H1 (cell line): ENCODE data around the gene FMNL2. TPM values are rescaled to one million over a fixed set of nuclear protein-coding genes. Genes with fewer than 3 reads are reported as not detected.

Experiments used
- CTCF ChIA-PET: fragments of 300-600 bp; sonication (Branson Sonifier 250); formaldehyde crosslinking; loops from one replicate; lab custom pipeline; 2021; ENCODE audit not compliant: partially characterized antibody; lab: Charles Lee
- POLR2A ChIA-PET: fragments of 300-600 bp; sonication (Branson Sonifier 250); formaldehyde crosslinking; loops from one replicate; lab custom pipeline; 2021; ENCODE audit warnings: inconsistent platforms; ENCODE audit not compliant: partially characterized antibody; lab: Charles Lee
- DNase-seq, 2 experiments: peaks; one replicate each; pipeline versions ENCODE4 v3.0.0 to v3.0.0-alpha.2; 2010 to 2022; ENCODE audit warnings: low spot score in 2 of 2, low read depth in 1 of 2, mixed read lengths in 1 of 2
- FAIRE-seq: peaks from 2 replicates; lab custom pipeline; 2011; peaks lifted over from hg19 to GRCh38; lab: Jason Lieb, UNC
- H2AFZ ChIP-seq: 2 replicates; pipeline ENCODE4 v1.8.1; 2012; ENCODE audit warnings: low read length, inconsistent platforms
- H2AK5ac ChIP-seq: 2 replicates; pipeline ENCODE4 v1.6.1; 2013; ENCODE audit warnings: low read depth, low read length
- H2BK120ac ChIP-seq: replicated peaks from 2 replicates; pipeline ENCODE3; 2013; ENCODE audit warnings: low read depth, low read length, inconsistent platforms
- H2BK12ac ChIP-seq: 2 replicates; pipeline ENCODE4 v1.6.1; 2013; ENCODE audit warnings: low read depth, low read length
- H2BK15ac ChIP-seq: 2 replicates; pipeline ENCODE4 v1.6.1; 2013; ENCODE audit warnings: low read length
- H2BK20ac ChIP-seq: 2 replicates; pipeline ENCODE4 v1.6.1; 2013; ENCODE audit warnings: low read length
- H2BK5ac ChIP-seq: 2 replicates; pipeline ENCODE4 v1.6.1; 2013; ENCODE audit warnings: low read depth, low read length
- H3K14ac ChIP-seq: 2 replicates; pipeline ENCODE4 v1.6.1; 2013; ENCODE audit warnings: inconsistent platforms; ENCODE audit not compliant: insufficient read length
- H3K18ac ChIP-seq: 2 replicates; pipeline ENCODE4 v1.6.1; 2013; ENCODE audit warnings: low read length; ENCODE audit errors: extremely low read depth
- H3K23ac ChIP-seq: 2 replicates; pipeline ENCODE4 v1.6.1; 2013; ENCODE audit warnings: inconsistent platforms; ENCODE audit not compliant: insufficient read length
- H3K23me2 ChIP-seq: 2 replicates; pipeline ENCODE4 v1.6.1; 2013; ENCODE audit warnings: low read depth, low read length
- H3K27ac ChIP-seq: 2 replicates; pipeline ENCODE4 v1.6.1; 2011; ENCODE audit warnings: low read depth, low read length, inconsistent platforms
- H3K27me3 ChIP-seq, 4 experiments: replicated peaks in 1 of 4; 1 replicate in 1 of 4; 2 replicates in 3 of 4; pipeline versions ENCODE4 v1.6.1 to v1.8.1; 2011 to 2013; ENCODE audit warnings: low read length in 3 of 4, mild to moderate bottlenecking in 3 of 4, inconsistent platforms in 2 of 4, mixed read lengths in 2 of 4, moderate library complexity in 1 of 4; ENCODE audit not compliant: control insufficient read depth in 3 of 4, insufficient read depth in 3 of 4; ENCODE audit errors: extremely low read depth in 1 of 4
- H3K36me3 ChIP-seq, 4 experiments: 2 replicates each; pipeline versions ENCODE4 v1.6.1 to v1.8.1; 2011 to 2013; ENCODE audit warnings: mild to moderate bottlenecking in 4 of 4, low read length in 3 of 4, moderate library complexity in 2 of 4, control low read depth in 1 of 4, inconsistent platforms in 1 of 4; ENCODE audit not compliant: insufficient read depth in 4 of 4, control insufficient read depth in 2 of 4
- H3K4ac ChIP-seq: replicated peaks from 2 replicates; pipeline ENCODE3; 2013; ENCODE audit warnings: low read length, low read depth, mixed read lengths, inconsistent platforms; ENCODE audit not compliant: insufficient read length
- H3K4me1 ChIP-seq, 4 experiments: replicated peaks in 1 of 4; 1 replicate in 1 of 4; 2 replicates in 3 of 4; pipeline versions ENCODE4 v1.6.1 to v1.8.1; 2011 to 2013; ENCODE audit warnings: low read length in 3 of 4, inconsistent platforms in 2 of 4, mixed read lengths in 1 of 4; ENCODE audit not compliant: insufficient read depth in 4 of 4, control insufficient read depth in 3 of 4
- H3K4me2 ChIP-seq, 2 experiments: 2 replicates each; pipeline versions ENCODE4 v1.6.1 to v1.8.1; 2011 to 2013; ENCODE audit warnings: low read depth in 2 of 2, low read length in 2 of 2, control low read depth in 1 of 2, inconsistent platforms in 1 of 2, mild to moderate bottlenecking in 1 of 2; ENCODE audit not compliant: insufficient read depth in 1 of 2
- H3K4me3 ChIP-seq, 4 experiments: fragments of 200-600, 300-600 bp in 1 of 4; sonication (generic), shearing (Covaris generic), sonication (Bioruptor Twin) in 1 of 4; 2 replicates each; pipeline versions ENCODE4 v1.5.1 to v1.8.1; 2011 to 2016; ENCODE audit warnings: low read length in 4 of 4, low read depth in 3 of 4, control low read depth in 2 of 4, inconsistent platforms in 2 of 4, mild to moderate bottlenecking in 2 of 4, mixed read lengths in 1 of 4, moderate library complexity in 1 of 4; ENCODE audit not compliant: insufficient read depth in 2 of 4; ENCODE audit errors: extremely low read depth in 1 of 4
- H3K56ac ChIP-seq: replicated peaks from 2 replicates; pipeline ENCODE3; 2013; ENCODE audit warnings: low read depth, mild to moderate bottlenecking, mixed read lengths, low read length, inconsistent platforms; ENCODE audit not compliant: insufficient read length
- H3K79me1 ChIP-seq: 2 replicates; pipeline ENCODE4 v1.6.1; 2013; ENCODE audit warnings: low read depth, low read length, control low read depth
- H3K79me2 ChIP-seq, 2 experiments: 2 replicates each; pipeline versions ENCODE4 v1.6.1 to v1.8.1; 2012 to 2013; ENCODE audit warnings: low read length in 2 of 2, mild to moderate bottlenecking in 2 of 2, inconsistent platforms in 1 of 2; ENCODE audit not compliant: insufficient read depth in 2 of 2, control insufficient read depth in 1 of 2
- H3K9ac ChIP-seq, 4 experiments: replicated peaks in 1 of 4; 1 replicate in 1 of 4; 2 replicates in 3 of 4; pipeline versions ENCODE4 v1.6.1 to v1.8.1; 2011 to 2013; ENCODE audit warnings: low read depth in 3 of 4, low read length in 3 of 4, control low read depth in 2 of 4, mild to moderate bottlenecking in 2 of 4, moderate library complexity in 2 of 4, inconsistent platforms in 1 of 4; ENCODE audit errors: extremely low read depth in 1 of 4
- H3K9me3 ChIP-seq, 2 experiments: 2 replicates each; pipeline versions ENCODE4 v1.6.1 to v1.8.1; 2012 to 2013; ENCODE audit warnings: mild to moderate bottlenecking in 2 of 2, moderate library complexity in 2 of 2, control low read depth in 1 of 2, inconsistent platforms in 1 of 2, low read depth in 1 of 2, low read length in 1 of 2, mixed read lengths in 1 of 2; ENCODE audit not compliant: insufficient read depth in 2 of 2
- H4K20me1 ChIP-seq, 2 experiments: replicated peaks in 1 of 2; 2 replicates each; pipeline versions ENCODE3 to v1.8.1; 2011 to 2013; ENCODE audit warnings: inconsistent platforms in 2 of 2, low read length in 2 of 2, mild to moderate bottlenecking in 1 of 2; ENCODE audit not compliant: insufficient read depth in 2 of 2, control insufficient read depth in 1 of 2
- H4K5ac ChIP-seq: 2 replicates; pipeline ENCODE4 v1.6.1; 2013; ENCODE audit warnings: low read length, low read depth, mixed read lengths, inconsistent platforms; ENCODE audit not compliant: insufficient read length
- H4K8ac ChIP-seq: 2 replicates; pipeline ENCODE4 v1.8.0; 2013; ENCODE audit warnings: mild to moderate bottlenecking, moderate library complexity, low read length, inconsistent platforms; ENCODE audit not compliant: insufficient read depth; ENCODE audit errors: extremely low read depth
- H4K91ac ChIP-seq: replicated peaks from 2 replicates; pipeline ENCODE3; 2013; ENCODE audit warnings: low read length, mixed read lengths, inconsistent platforms; ENCODE audit not compliant: insufficient read length
- BACH1 ChIP-seq: IDR thresholded peaks from 2 replicates; pipeline ENCODE4 v1.6.1; 2012; ENCODE audit warnings: low read length, improper control_type of control experiment
- BRCA1 ChIP-seq: IDR thresholded peaks from 2 replicates; pipeline ENCODE4 v1.6.1; 2012; ENCODE audit warnings: low read depth, low read length, improper control_type of control experiment
- CBX8 ChIP-seq: fragments of 300-800, 300-1000 bp; sonication (generic); IDR thresholded peaks from 2 replicates; pipeline ENCODE4 v1.7.1; 2016; ENCODE audit warnings: low read depth, low read length, borderline replicate concordance
- EZH2 ChIP-seq: fragments of 200-600 bp; sonication (generic); IDR thresholded peaks from 2 replicates; pipeline ENCODE4 v1.7.1; 2012; ENCODE audit warnings: low read depth, mild to moderate bottlenecking, moderate library complexity, low read length, inconsistent platforms; ENCODE audit not compliant: severe bottlenecking
- SIX5 ChIP-seq: IDR thresholded peaks from 2 replicates; pipeline ENCODE4 v1.6.1; 2011; ENCODE audit warnings: mild to moderate bottlenecking, low read depth, low read length
- SP2 ChIP-seq: IDR thresholded peaks from 2 replicates; pipeline ENCODE4 v1.6.1; 2012; ENCODE audit warnings: mild to moderate bottlenecking, low read length, inconsistent platforms
- SP4 ChIP-seq: IDR thresholded peaks from 2 replicates; pipeline ENCODE4 v1.6.1; 2012; ENCODE audit warnings: low read length, inconsistent platforms
- TAF7 ChIP-seq: optimal IDR thresholded peaks from 2 replicates; pipeline ENCODE3; 2011; ENCODE audit warnings: low read depth, mild to moderate bottlenecking, inconsistent platforms, low read length, moderate library complexity, borderline replicate concordance
- WGBS, 2 experiments: shearing (Covaris generic) in 1 of 2; methylation state at CpG; one replicate each; pipeline versions ENCODE4 v1.1.6 to v1.1.7; 2013 to 2015; ENCODE audit warnings: low lambda C conversion rate in 2 of 2, mixed read lengths in 2 of 2, inconsistent platforms in 1 of 2, low coverage in 1 of 2, missing lambda C conversion rate in 1 of 2; ENCODE audit not compliant: insufficient replicate concordance in 2 of 2, insufficient coverage in 1 of 2, insufficient read length in 1 of 2; ENCODE audit errors: extremely low coverage in 1 of 2, missing lambda C conversion rate in 1 of 2; 5-methylcytosine and 5-hydroxymethylcytosine counted together
- polyA plus RNA-seq, 7 experiments: library from polyadenylated mRNA; depleted of rRNA in 3 of 7; stranded (reverse) in 5 of 7; unstranded in 2 of 7; fragments of >200 nt in 5 of 7; fragments of 200-250 nt in 2 of 7; gene quantifications; 1 replicate in 5 of 7; 2 replicates in 1 of 7; 4 replicates in 1 of 7; pipeline versions ENCODE4 v1.2.1 to v1.2.3, GENCODE V29; 2011 to 2013; ENCODE audit warnings: missing spikeins in 2 of 7, mixed read lengths in 2 of 7
- total RNA-seq: library from RNA; stranded (reverse); fragmentation: NEBNext Ultra II Directional; extraction: Animal tissue kit (Norgen Biotek cat#: 25700); gene quantifications from 2 replicates; pipeline ENCODE4 v1.2.1, GENCODE V29; 2021

FMNL2 gene
- total and polyA plus RNA-seq, 2 of the 8 experiments (the other 6 are each of a cell fraction or from before 2014, with no cell fraction given) = 15.5 to 45.1 TPM

- H3K9ac ChIP-seq = no peak overlapping the region
- H3K23me2 ChIP-seq = no peaks in the 10 kb centered on the region
- no peak overlapping the region for H2BK120ac ChIP-seq
- no peak overlapping the region for H2BK5ac ChIP-seq
- FAIRE-seq = no peak
- H3K27me3 ChIP-seq = no peaks in the 10 kb centered on the region
- H3K18ac ChIP-seq = no peak overlapping the region
- H2BK15ac ChIP-seq = no peak overlapping the region
- WGBS, 2 experiments = 87% methylated on average over 2 of the region's 2 CpGs; no CpG with 5 or more reads in 1 of the 2 experiments
- no peaks in the 10 kb centered on the region for H3K4me1 ChIP-seq
- H3K4me2 ChIP-seq = no peak overlapping the region
- H3K9me3 ChIP-seq = no peaks in the 10 kb centered on the region
- no peak overlapping the region for H4K8ac ChIP-seq
- no peak overlapping the region for H4K91ac ChIP-seq
- no peaks in the 10 kb centered on the region; the same call in 1 of the 2 replicates for H3K79me1 ChIP-seq
- H4K5ac ChIP-seq = no peak overlapping the region
- H3K4ac ChIP-seq = no peak overlapping the region
- H2BK20ac ChIP-seq = no peak overlapping the region
- H4K20me1 ChIP-seq = no peaks in the 10 kb centered on the region
- no peak overlapping the region for H3K4me3 ChIP-seq
- TF ChIP-seq BACH1 (no peak), TAF7 (no peak), SP4 (no peak), SP2 (no peak), EZH2 (no peak), BRCA1 (no peak), SIX5 (no peak), CBX8 (no peak)
- TF ChIP-seq, all 59 proteins: peak for 0
- no peak overlapping the region for H3K27ac ChIP-seq
- CTCF ChIA-PET = interaction anchor here (0.9 kb wide), 2 partner anchors 9 to 601 kb away, joined by 3 to 5 read pairs; no protein-coding TSS in a partner anchor
- H3K79me2 ChIP-seq = no peaks in the 10 kb centered on the region
- POLR2A ChIA-PET = interaction anchor here (1.9 kb wide), 1 partner anchor 9 kb away, joined by 7 read pairs; no protein-coding TSS in a partner anchor
- no peak overlapping the region for H2BK12ac ChIP-seq
- no peak for DNase-seq
- no peak overlapping the region for H3K23ac ChIP-seq
- no peak overlapping the region for H3K56ac ChIP-seq
- H3K36me3 ChIP-seq = peaks cover 14 to 55% (median 32%) of the 10 kb centered on the region in 4 experiments
- H2AK5ac ChIP-seq = no peak overlapping the region
- H2AFZ ChIP-seq = no peak overlapping the region
- H3K14ac ChIP-seq = no peak overlapping the region
Measured at GRCh38 chr2:152638056-152638455, 303.1 kb downstream of the FMNL2 start.
